Right ventricle myocardium superior (tissue), 1 donor: ENCODE data around the gene USP1. TPM values are rescaled to one million over a fixed set of nuclear protein-coding genes. Genes with fewer than 3 reads are reported as not detected.

Source experiments
- ATAC-seq: fragments of 200-7000 bp; cut with Tn5 transposase; one replicate; pipeline ENCODE4 v1.9.1; 2020; ENCODE audit warnings: mild to moderate bottlenecking; ENCODE audit not compliant: poor library complexity
- DNase-seq: peaks from one replicate; pipeline ENCODE4 v3.0.0-alpha.2; 2020
- intact Hi-C: fragments of 100-400 bp; cut with DNase I; formaldehyde crosslinking; loops from one replicate; pipeline ENCODE4 v1.11.2; 2022
- total RNA-seq: library from RNA; stranded (reverse); fragmentation: NEBNext Ultra II Directional; extraction: Animal tissue kit (Norgen Biotek cat#: 25700); gene quantifications from one replicate; pipeline ENCODE4 v1.2.1, GENCODE V29; 2021
- donor health status: DM: no; HTN: yes; CAD: no; lungs with severe emphysema.

Gene USP1
- total RNA-seq, 1 donor from 2014 or later = 12.3 TPM

GRCh38 chr1:62424411-62424810 lies 12.4 kb upstream of the USP1 start:
- no peak for ATAC-seq
- no peak for DNase-seq
- intact Hi-C loops = no loop called here

GRCh38 chr1:62425041-62425440 lies 11.8 kb upstream of the USP1 start:
- ATAC-seq = no peak
- DNase-seq = no peak
- intact Hi-C loops = no loop called here

DNA sequence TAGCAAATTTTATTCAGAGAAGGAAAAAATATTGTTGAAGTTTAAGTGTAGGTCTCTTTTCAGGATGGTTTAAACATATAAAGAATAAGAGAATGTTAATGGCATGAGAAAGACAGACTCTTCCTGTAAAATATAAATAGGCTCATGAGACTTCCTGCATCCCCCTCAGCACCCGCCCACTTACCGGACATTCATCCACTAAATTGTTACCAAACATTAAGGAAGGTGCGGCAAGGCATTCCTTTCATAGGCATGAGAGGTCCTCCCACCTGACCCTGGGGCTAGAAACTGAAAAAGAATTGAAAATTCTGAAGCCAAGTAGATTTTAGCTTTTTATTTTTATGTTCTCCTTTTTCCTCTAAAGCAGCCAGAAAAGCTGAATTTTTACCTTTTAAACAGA lies 10.6 kb upstream of the USP1 start:
- ATAC-seq (no peak), DNase-seq (no peak)
- intact Hi-C loops = no loop called here

DNA sequence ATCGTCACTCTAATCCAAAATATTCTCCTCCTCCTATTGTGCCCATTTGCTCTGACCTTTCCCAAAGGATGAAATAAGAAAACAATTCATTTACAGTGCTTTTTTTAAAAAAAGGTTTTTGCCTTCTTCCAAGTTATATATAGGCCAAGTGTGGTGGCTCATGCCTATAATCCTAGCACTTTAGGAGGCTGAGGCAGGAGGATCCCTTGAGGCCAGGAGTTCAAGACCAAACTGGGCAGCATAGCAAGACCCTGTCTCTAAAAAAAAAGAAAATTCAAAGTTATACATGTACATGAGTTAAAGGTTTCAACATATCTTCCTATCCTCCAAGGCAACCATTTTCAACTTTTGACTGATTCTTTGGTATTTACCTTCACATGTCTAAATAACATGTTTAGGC lies 10.1 kb upstream of the USP1 start:
- intact Hi-C loops = no loop called here

GRCh38 chr1:62428351-62428750 lies 8.5 kb upstream of the USP1 start:
- DNase-seq (no peak), ATAC-seq (no peak)
- intact Hi-C loops = no loop called here

More for the DNA sequence above, 10.1 kb upstream of the USP1 start:
- DNase-seq (no peak), ATAC-seq (no peak)

DNA sequence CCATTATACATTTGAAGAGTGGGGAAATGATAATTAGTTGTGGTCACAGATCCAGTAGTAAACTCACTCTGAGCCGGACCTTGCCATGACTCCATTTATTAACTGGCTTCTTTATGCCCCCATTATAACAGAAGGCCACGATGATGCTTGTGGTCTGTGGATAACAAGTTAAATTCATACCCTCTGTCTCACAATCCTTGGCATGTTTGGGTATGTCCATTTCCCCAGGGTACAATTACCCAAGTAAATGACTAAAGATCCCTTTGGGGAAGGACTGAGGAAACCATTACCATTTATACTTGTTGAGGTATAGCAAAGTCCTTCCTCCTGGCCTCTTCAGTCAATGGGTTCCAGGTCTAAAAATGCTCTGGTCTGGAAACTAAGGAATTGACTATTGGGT lies 7.3 kb upstream of the USP1 start:
- ATAC-seq (no peak), DNase-seq (no peak)
- intact Hi-C loops = no loop called here

DNA sequence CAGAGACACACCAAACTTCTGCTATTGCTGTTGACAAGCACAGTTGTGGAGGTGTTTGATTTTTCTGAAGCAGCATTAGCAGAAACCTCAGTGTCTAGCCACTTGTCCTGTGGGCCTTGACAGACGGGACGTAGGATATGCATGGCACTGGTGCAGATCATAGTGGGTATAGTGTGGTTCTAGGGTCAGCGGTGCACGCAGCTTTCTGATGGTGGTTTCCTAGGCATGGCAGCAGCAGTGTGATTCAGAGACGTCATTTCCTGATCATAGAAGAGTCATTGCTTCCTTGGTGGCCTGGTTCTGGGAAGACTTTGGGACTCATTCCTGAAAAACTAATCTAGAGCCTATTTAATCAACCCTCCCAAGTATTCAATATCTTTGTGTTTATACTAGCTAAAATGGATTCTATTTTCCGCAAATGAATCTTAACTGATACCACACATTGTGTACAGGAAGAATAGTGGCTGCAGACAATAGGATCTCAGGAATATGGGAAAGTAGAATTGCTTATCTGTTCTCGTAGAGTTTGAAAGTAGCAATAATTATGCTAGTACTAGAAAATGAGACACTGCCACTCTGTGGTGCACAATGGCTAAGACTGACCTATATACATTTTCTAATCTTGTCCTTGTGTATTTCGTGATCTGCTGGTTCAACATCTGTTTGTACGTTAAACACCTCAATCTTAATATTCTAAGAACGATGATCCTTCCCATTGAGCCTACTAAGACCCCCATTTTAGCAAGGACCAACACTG lies 2.8 kb upstream of the USP1 start:
- intact Hi-C loops = no loop called here
- ATAC-seq = no peak
- DNase-seq = no peak

- ATAC-seq (no peak), DNase-seq (no peak)
- intact Hi-C loops = no loop called here
Measured at GRCh38 chr1:62434618-62435001, 2.2 kb upstream of the USP1 start.

DNA sequence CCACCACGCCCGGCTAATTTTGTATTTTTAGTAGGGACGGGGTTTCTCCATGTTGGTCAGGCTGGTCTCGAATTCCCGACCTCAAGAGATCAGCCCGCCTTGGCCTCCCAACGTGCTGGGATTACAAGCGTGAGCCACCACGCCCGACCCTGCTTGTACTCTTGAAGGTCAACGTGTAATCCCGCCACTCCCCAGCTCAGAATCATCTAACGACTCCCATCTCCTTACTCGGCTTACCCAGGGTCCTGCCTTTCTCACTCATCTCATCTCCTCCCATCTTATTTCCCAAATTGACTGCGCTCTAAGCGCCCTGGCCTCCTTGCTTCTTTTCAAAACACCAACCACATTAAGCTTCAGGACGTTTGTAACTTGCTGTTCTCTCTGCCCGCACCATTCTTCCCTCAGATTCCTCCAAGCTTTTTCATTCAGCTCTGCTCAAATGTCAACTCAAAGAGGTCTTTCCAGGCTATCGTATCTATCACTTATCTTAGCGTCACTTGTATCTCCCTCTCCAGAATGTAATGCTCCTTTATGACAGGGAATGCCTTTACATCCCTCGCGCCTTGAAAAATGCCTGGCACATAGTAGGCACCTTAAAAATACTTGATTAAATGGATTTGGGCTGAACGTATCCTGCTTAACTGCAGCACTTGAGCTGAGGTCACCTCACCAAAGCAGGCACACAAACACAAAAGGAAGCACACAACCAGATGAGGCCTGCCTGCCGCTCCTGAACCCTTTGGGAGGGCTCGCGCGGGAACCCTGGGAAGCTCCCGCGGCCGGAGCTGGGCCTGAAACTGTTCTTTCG lies 1.4 kb upstream of the USP1 start:
- ATAC-seq = peak; percentile 35
- intact Hi-C loops = no loop called here
- DNase-seq = no peak

- ATAC-seq (peak; percentile 93), DNase-seq (peak; percentile 98)
- intact Hi-C loops = no loop called here
Measured at GRCh38 chr1:62436039-62436465, 797 bp upstream of the USP1 start.

GRCh38 chr1:62437273-62437940 lies 558 bp downstream of the USP1 start:
- DNase-seq (no peak), ATAC-seq (peak; percentile 11)
- intact Hi-C loops = no loop called here

- DNase-seq (no peak), ATAC-seq (no peak)
- intact Hi-C loops = no loop called here
Measured at GRCh38 chr1:62438163-62438562, 1.3 kb downstream of the USP1 start.

GRCh38 chr1:62439652-62440371 lies 3.0 kb downstream of the USP1 start:
- intact Hi-C loops = no loop called here
- ATAC-seq = no peak
- no peak for DNase-seq

DNA sequence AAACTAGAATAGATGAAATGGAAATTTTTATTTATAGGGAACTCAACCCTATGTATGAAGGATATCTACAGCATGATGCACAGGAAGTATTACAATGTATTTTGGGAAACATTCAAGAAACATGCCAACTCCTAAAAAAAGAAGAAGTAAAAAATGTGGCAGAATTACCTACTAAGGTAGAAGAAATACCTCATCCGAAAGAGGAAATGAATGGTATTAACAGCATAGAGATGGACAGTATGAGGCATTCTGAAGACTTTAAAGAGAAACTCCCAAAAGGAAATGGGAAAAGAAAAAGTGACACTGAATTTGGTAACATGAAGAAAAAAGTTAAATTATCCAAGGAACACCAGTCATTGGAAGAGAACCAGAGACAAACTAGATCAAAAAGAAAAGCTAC lies 7.9 kb downstream of the USP1 start:
- ATAC-seq (no peak), DNase-seq (no peak)
- intact Hi-C loops = no loop called here

- no peak for ATAC-seq
- DNase-seq = no peak
- intact Hi-C loops = no loop called here
Measured at GRCh38 chr1:62448221-62448933, 11.5 kb downstream of the USP1 start.

GRCh38 chr1:62450301-62450700 lies 13.5 kb downstream of the USP1 start:
- ATAC-seq = no peak
- DNase-seq = no peak
- intact Hi-C loops = no loop called here

DNA sequence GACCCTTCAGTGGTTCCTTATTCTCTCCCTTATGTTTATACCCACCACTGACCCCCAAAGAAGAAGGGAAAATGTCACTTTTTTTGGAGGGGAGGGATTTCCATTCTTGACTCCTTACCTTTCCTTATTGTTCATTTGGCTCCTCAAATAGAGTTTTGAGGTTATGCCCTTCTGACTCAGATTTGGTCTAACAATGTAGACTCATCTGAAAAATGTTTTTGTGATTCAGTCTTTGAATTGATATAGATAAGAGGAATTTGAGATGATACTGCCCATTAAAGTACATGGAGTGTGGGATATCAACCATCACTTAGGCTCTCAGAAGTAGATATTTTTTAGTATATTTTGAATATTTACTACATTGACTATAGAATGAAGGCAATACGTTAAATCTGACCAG lies 16.1 kb downstream of the USP1 start:
- intact Hi-C loops = no loop called here
- DNase-seq = no peak
- no peak for ATAC-seq

DNA sequence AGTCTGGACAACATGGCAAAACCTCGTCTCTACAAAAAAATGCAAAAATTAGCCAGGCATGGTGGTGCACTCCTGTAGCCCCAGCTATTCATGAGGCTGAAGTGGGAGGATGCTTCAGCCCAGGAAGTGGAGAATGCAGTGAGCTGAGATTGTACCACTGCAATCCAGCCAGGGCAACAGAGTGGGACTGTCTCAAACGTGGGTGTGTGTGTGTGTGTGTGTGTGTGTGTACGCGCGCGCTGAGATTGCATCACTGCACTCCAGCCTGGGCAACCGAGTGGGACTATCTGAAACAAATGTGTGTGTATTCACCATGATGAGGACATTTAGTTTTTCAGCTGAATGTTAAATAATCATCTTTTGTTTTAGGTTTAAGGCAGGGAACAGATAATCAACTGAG lies 21.1 kb downstream of the USP1 start:
- no peak for DNase-seq
- ATAC-seq = no peak
- intact Hi-C loops = no loop called here

- DNase-seq (no peak), ATAC-seq (no peak)
- intact Hi-C loops = no loop called here
Measured at GRCh38 chr1:62462370-62462769, 25.5 kb downstream of the USP1 start.
